ENCODE measurements around the gene DHRS9.

DNA sequence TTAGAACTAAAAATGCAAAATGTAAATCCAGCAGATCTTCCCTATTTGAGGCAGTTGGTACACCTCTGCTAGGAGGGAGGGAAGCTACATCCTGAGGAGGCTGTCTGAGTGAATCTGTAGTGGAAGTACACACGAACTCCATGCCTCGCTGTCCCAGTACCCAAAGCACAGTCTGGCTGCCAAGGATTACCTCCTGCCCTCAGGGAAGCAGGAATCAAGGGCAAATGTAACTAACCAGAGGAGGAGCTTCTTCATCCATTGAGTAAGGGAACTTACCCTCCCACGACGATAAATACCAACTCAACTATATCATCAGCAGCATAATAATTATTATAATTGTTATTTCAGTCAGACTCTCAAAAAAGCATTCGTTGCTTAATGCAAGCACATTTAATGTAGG lies 2.1 kb downstream of the DHRS9 start:
- no peak for TF ChIP-seq CTCF (IDR thresholded peaks at IDR 0.05)
- TF ChIP-seq POLR2A (IDR thresholded peaks at IDR 0.05), result no peak
